ENCODE measurements around the gene TNNT3.
A peak's percentile ranks its signal among the peaks of the same experiment; 100 is the strongest.
"Not testable (repeated sequence)": the region's sequence is repeated elsewhere in the genome, so short reads cannot be mapped to it uniquely, and the experiment has no call there.

The TNNT3 gene

GRCh38 chr11:1873048-1873812 lies 46.3 kb upstream of the TNNT3 start:
- peaks cover 65% of the 10 kb centered on the region for H3K27me3 ChIP-seq (ENCODE audit: insufficient read depth, low read depth, severe bottlenecking)
- no peaks in the 10 kb centered on the region for H3K36me3 ChIP-seq
- no peak overlapping the region for H3K27ac ChIP-seq
- TF ChIP-seq CTCF (IDR thresholded peaks at IDR 0.05; ENCODE audit: low read depth, low read length), result no peak
- no peak overlapping the region for H3K4me3 ChIP-seq (ENCODE audit: low read depth, low read length)
- DNase-seq, result no peak
- H3K9me3 ChIP-seq (ENCODE audit: severe bottlenecking), result no peaks in the 10 kb centered on the region

- H3K9me3 ChIP-seq (ENCODE audit: severe bottlenecking); H3K4me3 ChIP-seq (ENCODE audit: low read depth, low read length); DNase-seq; H3K36me3 ChIP-seq; H3K27ac ChIP-seq: not testable (repeated sequence)
- peaks cover 63% of the 10 kb centered on the region for H3K27me3 ChIP-seq (ENCODE audit: insufficient read depth, low read depth, severe bottlenecking)
Observed at GRCh38 chr11:1873813-1874150, 45.7 kb upstream of the TNNT3 start.

GRCh38 chr11:1874441-1875092 lies 44.9 kb upstream of the TNNT3 start:
- H3K4me3 ChIP-seq (ENCODE audit: low read depth, low read length), result not testable (repeated sequence)

GRCh38 chr11:1875093-1875850 lies 44.2 kb upstream of the TNNT3 start:
- Histone ChIP-seq H3K27me3 (ENCODE audit: insufficient read depth, low read depth, severe bottlenecking) (peaks cover 58% of the 10 kb centered on the region), H3K27ac (no peak overlapping the region)
- no peak for DNase-seq

More at GRCh38 chr11:1874441-1875092, 44.9 kb upstream of the TNNT3 start:
- H3K27me3 ChIP-seq (ENCODE audit: insufficient read depth, low read depth, severe bottlenecking), result peaks cover 62% of the 10 kb centered on the region
- H3K27ac ChIP-seq; H3K36me3 ChIP-seq; H3K9me3 ChIP-seq (ENCODE audit: severe bottlenecking); DNase-seq: not testable (repeated sequence)

GRCh38 chr11:1875851-1876301 lies 43.6 kb upstream of the TNNT3 start:
- not testable (repeated sequence) for H3K27ac ChIP-seq; H3K4me3 ChIP-seq (ENCODE audit: low read depth, low read length); H3K36me3 ChIP-seq; DNase-seq; H3K9me3 ChIP-seq (ENCODE audit: severe bottlenecking)
- peaks cover 58% of the 10 kb centered on the region for H3K27me3 ChIP-seq (ENCODE audit: insufficient read depth, low read depth, severe bottlenecking)

More at GRCh38 chr11:1875093-1875850, 44.2 kb upstream of the TNNT3 start:
- no peaks in the 10 kb centered on the region for H3K36me3 ChIP-seq
- TF ChIP-seq CTCF (IDR thresholded peaks at IDR 0.05; ENCODE audit: low read depth, low read length), result no peak
- no peaks in the 10 kb centered on the region for H3K9me3 ChIP-seq (ENCODE audit: severe bottlenecking)
- H3K4me3 ChIP-seq (ENCODE audit: low read depth, low read length), result no peak overlapping the region

- Histone ChIP-seq H3K9me3 (ENCODE audit: severe bottlenecking) (no peaks in the 10 kb centered on the region), H3K27me3 (ENCODE audit: insufficient read depth, low read depth, severe bottlenecking) (peaks cover 59% of the 10 kb centered on the region), H3K36me3 (no peaks in the 10 kb centered on the region), H3K4me3 (ENCODE audit: low read depth, low read length) (no peak overlapping the region), H3K27ac (no peak overlapping the region)
- TF ChIP-seq CTCF (IDR thresholded peaks at IDR 0.05; ENCODE audit: low read depth, low read length), result peak; percentile 74
- DNase-seq, result peak; percentile 58
Observed at GRCh38 chr11:1876361-1877063, 43.0 kb upstream of the TNNT3 start.

Data from WERI-Rb-1 (cell line).